GM18511 (cell line): ENCODE measurements around the gene AKR1C1.
"Not testable (repeated sequence)": the region's sequence is repeated elsewhere in the genome, so short reads cannot be mapped to it uniquely, and the experiment has no call there.

Source experiments
- ATAC-seq: cut with Tn5 transposase; IDR thresholded peaks from one replicate; pipeline ENCODE4 v1.9.1; 2021; ENCODE audit warnings: mild to moderate bottlenecking, moderate library complexity; ENCODE audit not compliant: unreplicated experiment

AKR1C1 gene

DNA sequence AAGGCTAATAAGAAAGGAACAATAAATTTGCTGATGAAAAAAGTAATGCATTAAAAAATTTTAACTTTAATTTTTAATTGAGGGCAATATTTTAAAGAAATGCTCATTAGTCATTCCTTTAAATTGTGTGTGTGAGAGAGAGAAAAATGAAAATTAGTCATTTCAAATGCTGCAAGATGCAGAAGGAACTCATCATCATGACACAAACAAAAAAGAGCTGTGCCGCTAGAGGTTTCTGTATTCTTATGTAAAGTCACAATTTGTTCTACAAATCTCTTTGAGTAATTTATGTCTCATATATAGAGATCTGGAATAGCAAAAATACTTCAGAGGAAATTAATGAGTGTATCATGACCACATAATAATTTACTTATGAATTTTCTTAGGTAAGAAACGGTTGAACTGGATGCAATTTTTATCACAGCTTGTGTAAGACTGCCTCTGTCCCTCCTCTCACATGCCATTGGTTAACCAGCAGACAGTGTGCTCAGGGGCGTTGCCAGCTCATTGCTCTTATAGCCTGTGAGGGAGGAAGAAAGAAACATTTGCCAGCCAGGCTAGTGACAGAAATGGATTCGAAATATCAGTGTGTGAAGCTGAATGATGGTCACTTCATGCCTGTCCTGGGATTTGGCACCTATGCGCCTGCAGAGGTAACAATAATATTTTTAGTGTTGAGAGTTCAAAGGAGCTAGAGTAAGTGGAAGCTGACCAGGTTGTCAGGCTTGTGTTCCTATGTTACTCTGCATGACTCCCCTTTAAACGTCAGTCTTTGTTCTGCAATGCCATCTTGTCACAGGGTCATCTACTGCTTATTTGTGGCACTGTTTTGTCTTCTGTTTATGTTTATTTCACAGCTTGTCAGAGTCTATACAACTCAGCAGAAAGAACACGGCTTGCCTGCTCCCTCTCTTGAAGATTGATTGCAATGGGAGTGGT is at the start of gene AKR1C1:
Gene AKR1C1, plus strand, starts transcription at position 540 of the 939 bp plus-strand sequence. Its CDS starts 30 bp downstream, at position 570.
- not testable (repeated sequence) for ATAC-seq

DNA sequence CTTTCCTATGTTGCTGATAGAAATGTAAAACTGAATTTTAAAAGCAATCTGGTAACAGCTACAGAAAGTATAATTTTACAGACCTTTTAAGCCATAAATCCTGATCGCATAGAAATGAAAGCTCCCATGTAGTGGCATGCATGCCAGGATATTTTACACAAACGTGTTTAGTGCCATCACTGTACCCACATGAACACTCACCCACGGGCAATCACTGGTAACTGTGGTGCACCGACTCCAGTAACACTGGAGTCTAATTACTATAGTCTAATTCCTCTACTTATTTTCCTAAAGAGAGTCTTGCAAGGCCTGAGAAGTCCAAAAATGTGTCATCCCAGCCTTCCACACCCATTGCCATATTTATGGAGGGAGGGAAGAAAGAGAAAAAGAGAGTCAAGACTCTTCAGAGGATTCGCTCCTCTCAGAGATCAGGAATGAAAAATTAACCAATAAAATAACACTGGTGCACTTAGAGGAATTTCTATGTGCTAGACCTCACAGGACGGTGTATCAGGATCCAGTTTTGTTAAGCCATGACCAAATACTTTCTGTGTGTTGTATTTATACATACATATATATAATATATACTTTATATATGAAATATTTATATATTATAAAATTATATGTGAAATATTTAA is 48.9 kb upstream of the AKR1C1 start:
- ATAC-seq, result no peak

GRCh38 chr10:4916086-4916716 is 47.0 kb upstream of the AKR1C1 start:
- ATAC-seq, result no peak

- no peak for ATAC-seq
These were observed 45.0 kb upstream of the AKR1C1 start for GRCh38 chr10:4918236-4918635.

GRCh38 chr10:4924482-4924881 is 38.7 kb upstream of the AKR1C1 start:
- not testable (repeated sequence) for ATAC-seq

DNA sequence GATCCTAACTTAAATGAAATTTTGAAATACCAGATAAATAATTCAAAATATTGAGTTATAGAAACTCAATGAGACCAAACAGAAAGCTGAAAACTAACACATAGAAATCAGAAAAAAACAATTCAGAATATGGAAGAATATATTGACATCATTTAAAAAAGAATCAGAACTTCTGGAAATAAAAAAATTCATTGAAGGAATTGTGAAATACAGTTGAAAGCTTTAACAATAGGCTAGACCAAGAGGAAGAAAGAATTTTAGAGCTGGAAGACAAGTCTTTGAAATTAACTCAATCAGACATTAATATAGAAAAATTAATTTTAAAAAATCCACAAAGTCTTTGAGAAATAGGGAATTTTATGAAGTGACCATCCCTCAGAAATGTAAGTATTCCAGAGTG is 36.8 kb upstream of the AKR1C1 start:
- no peak for ATAC-seq

DNA sequence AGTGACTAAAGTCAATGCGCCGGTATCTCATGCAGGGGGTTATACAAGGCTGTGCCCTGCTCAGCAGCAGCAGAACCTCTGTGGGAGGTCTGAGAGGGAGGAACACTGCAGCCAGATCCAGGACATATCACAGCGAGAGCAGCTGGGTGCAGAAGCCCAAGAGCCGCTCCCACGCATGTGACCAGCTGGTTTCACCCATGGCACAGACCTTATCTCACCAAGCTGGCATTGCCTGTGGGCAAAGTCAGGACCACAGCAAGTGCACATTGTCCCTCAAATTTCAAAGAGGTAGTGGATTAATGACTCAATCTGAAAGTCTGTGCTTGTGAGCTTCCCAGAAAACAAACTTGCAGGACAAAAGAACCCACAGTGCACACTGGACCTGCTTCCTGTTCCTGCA is 31.6 kb upstream of the AKR1C1 start:
- ATAC-seq, result no peak

- ATAC-seq, result no peak
These were observed 28.7 kb upstream of the AKR1C1 start for GRCh38 chr10:4934391-4934987.

GRCh38 chr10:4937346-4937745 is 25.9 kb upstream of the AKR1C1 start:
- no peak for ATAC-seq

DNA sequence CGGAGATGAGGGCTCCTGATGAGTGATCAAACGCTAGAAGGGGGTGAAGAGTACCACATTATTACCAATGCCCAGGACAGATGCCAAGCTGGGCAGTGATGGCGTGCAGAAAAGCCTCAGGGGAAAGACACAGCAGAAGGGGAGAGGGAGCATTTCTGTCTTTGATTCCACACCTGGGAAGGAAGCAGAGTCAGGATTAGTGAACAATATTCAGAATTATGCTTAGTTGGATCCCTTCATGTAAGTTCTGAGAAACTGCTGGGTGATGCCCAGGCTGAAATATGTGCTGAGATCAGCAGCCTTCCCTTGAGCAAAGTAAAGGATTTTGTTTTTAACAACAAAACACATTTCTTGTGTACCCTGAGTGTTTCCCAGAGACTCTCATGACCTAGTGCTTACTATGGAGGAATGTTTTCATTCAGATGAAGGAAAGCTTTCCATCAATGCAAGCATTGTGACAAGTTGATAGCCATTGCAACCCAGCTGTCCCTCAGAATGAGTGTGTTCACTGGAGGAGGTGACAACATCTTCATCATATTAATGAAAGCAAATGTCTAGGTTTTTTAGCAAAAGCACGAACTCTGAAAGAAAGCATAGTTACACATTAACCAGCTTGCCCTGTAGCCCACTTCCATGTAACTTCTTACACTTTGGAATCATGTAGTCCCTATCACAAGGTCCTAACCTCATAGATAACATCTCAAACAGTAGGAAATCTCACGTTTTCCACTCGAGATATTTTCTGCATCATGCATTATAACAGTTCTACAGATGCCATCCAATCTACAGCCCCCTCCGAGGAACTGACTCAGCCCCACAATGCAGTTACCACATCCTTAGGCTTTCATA is 23.8 kb upstream of the AKR1C1 start:
- ATAC-seq, result no peak

GRCh38 chr10:4940073-4940428 is 23.2 kb upstream of the AKR1C1 start:
- not testable (repeated sequence) for ATAC-seq

DNA sequence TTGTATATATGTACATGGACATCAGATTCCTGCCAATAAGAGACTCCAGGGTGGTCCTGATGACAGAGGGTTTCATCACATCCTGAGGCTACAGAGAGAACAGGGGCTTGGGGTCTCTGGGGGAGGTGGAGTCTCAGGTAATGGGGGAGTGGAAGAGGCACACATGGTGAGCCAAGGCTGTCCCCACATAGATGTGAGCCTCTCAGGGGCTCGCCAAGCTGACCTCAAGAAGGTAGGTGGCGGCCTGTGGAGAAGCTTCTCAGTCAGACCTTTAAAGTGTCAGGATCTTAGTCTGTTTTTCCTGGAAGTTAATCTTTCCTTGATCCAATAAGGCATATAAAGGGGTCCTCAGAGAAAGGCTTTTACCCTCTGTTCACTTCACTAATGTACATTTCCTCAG is 22.3 kb upstream of the AKR1C1 start:
- not testable (repeated sequence) for ATAC-seq

DNA sequence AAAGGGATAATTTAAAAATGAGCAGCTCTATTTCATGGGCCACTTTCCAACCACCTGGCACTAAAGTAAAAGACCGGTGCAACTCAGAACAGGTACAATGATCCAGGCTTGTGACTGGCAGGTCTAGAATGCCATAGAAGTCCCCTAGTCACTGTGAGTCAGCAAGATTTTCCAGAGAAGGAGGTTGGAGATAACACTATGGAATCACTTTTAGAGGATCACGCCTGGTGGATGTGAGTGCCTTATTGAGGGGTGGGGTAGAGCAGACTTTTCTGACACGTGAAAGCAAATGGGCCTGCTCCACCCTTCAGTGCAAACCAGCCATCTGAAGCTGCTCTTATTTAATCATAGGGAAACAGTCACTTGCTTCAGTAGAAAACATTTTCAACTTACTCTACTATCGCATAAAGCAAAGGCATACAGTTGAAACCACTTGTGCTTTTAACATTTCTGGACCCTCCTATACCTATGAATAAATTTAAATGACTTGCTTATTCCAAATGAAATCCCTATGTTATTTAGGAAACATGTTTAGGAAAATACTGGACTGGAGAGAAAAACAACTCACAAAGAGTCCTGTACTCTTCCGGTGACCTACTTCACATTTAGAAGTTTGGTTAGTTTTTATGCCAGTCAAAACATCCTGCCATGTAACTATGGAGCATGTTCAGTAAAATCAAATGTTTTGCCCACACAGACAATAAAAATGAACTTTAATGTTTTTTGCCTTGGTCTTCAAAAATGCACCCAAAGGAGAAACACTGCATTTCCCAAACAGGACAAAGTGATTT is 21.5 kb upstream of the AKR1C1 start:
- ATAC-seq, result no peak

DNA sequence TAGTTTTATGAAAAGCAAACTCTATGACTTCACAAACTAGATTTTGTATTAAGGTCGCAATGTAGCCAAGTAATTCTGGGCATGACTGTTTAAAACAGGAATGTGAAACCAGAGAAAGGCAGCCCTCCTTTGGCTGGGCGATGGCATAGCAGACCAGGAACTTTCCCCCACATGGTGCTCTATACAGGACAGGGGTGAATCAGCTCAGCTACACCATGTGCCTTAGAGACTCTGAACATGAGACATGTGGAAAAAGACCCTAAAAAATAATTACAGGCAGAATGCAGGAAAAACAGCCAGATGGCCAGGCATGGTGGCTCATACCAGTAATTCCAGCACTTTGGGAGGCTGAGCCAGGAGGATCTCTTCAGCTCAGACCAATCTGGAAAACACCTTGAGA is 20.3 kb upstream of the AKR1C1 start:
- ATAC-seq, result not testable (repeated sequence)

DNA sequence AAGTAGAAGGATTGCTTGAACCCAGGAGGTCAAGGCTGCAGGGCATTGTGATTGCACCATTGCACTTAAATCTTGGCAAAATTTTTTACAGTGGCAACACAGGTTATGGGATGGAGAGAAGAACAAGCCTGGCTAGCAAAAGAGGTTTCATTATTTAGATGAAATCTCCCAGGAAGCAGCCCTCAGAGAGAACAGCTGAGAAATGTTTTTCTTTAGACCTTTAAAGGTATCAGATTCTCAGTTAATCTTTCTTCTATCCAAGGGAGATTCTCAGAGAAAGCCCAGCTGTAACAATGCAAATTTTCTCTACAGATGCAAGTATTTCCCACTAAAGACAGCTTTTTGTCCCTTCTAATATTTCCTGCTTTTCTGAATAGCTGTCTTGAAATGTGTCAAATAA is 19.8 kb upstream of the AKR1C1 start:
- ATAC-seq, result not testable (repeated sequence)

DNA sequence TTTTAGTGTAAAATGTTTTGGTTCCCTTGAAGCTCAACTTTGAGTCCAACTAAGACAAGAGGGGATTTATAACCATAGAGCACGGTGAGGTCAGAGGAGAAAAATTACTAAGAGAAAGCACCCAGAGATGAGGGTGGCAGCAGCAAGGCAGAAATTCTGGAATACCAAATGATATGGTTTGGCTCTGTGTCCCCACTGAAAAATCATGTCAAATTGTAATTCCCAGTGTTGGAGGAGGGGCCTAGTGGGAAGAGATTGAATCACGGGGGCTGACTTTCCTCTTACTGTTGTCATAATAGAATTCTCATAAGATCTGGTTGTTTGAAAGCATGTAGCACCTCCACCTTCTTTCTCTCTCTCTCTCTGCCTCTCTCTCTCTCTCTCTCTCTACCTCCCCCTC is 19.4 kb upstream of the AKR1C1 start:
- no peak for ATAC-seq

DNA sequence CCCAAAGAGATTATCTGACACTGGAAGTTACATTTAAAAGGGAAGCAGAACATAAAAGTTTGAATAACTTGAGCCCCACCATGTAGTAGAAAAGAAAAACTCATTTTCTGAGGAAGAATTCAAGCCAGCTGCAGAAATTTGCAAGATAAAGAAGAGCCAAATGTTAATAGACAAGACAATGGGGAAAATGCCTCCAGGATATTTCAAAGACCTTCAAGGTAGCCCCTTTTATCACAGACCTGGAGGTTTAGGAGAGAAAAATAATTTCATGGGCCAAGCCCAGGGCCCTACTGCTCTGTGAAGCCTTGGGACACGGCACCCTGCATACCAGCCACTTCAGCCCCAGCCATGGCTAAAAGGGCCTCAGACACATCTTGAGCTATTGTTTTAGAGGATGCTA is 18.4 kb upstream of the AKR1C1 start:
- no peak for ATAC-seq

- ATAC-seq, result no peak
These were observed 17.2 kb upstream of the AKR1C1 start for GRCh38 chr10:4945766-4946717.
